ENCODE data around the gene GRHL1.

Gene GRHL1

DNA sequence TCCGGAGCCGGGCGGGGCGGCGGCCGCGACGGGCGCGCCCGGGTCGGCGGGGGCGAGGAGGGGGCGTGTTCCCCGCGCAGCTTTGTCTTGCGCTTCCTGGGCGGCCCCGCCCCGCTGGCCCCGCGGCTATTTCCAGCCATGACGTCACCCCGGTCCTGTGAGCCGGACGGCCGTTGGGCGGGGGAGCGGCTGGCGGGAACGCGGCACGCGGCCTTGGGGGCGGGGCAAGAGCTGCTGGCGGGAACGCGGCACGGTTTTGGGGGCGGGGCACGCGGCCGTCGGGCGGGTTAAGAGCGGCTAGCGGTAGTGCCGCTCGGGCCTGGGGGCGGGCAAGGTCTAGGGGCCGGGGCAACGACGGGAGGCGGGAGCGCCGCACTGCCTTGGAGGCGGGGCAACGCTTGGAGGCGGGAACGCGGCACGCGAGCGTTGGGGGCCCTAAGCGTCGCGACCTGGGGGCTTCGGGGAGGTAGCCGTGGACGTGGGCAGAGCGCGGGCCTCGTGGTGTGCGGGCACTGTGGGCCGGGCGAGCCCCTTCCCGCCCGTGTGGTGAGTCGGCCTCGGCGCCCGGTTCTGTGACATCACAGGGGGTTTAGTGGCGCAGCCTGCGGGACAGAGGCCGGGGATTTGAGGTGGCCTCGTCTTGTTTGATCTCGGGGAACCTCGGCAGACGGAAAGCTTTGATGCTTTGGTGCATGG, 92.6 kb downstream of the GRHL1 start:
- DNase-seq, result peak; percentile 94

DNA sequence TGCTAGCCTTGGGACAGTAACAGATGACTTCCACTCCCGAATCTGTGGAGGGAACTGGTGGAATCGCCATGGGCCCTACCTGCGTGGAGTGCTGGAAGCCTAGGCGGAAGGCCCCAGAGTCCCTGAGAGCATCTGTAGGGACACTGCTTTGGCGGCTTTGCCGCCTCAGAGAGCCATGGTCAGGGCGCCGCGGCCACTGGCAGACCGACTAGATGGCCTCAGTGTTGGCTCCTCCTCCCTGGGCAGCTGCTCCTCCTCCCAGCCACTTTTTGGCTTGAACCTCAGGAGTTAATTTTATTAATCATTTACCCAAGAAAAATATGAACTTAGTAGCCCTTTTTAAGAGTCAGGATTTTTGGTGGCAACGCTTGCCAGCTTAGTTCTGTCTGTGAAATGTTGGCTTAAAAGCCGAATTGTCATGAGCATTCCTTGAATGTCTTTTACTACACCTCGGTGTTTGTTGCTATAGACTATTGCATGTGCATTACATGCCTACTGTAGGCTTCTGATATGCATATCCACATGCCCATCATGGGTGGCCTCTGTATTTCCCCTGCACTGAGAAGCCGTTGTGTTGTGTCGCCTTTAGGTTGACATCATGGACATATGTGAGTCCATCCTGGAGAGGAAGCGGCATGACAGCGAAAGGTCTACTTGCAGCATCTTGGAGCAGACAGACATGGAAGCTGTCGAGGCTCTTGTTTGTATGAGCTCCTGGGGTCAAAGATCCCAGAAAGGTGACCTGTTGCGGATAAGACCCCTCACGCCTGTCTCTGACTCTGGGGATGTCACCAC, 94.3 kb downstream of the GRHL1 start:
- no peak for DNase-seq

DNA sequence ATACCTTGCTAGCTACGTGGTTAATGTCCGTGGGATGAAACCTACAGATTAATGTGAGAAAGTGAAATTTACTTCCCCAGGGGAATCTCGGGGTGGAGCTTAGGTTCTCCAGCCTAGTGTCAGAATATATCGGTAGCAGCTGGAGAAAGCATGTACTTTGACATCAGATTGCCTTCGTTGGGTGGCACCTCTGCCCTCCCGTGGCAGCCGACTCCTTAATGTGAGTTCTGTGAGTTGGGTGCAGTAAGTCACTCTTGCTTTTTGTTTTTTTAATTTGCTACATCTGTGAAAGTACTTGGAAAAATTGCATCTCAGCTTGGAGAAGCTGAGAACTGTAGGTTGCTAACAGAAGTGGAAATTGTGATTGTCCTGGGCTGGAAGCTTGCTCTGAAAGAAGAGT, 95.4 kb downstream of the GRHL1 start:
- no peak for DNase-seq

DNA sequence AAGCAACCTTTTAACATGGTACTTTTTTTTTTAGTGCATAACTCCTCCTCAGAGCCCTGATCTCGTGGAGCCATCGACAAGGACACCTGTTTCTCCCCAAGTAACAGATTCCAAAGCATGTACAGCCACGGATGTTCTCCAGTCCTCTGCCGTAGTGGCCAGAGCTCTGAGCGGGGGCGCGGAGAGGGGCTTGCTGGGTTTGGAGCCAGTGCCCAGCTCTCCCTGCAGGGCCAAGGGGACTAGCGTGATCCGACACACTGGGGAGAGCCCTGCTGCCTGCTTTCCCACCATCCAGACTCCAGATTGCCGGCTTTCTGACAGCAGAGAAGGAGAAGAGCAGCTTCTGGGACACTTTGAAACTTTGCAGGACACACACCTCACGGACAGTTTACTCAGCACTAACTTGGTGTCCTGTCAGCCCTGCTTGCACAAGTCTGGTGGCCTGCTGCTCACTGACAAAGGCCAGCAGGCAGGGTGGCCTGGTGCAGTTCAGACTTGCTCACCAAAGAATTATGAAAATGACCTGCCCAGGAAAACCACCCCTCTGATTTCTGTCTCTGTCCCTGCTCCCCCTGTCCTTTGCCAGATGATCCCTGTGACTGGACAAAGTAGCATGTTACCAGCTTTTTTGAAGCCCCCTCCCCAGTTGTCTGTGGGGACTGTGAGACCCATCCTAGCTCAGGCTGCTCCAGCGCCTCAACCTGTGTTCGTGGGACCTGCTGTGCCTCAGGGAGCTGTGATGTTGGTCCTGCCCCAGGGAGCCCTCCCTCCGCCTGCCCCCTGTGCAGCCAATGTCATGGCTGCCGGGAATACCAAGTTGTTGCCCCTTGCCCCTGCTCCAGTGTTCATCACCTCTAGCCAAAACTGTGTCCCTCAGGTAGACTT, 96.4 kb downstream of the GRHL1 start:
- DNase-seq, result no peak

DNA sequence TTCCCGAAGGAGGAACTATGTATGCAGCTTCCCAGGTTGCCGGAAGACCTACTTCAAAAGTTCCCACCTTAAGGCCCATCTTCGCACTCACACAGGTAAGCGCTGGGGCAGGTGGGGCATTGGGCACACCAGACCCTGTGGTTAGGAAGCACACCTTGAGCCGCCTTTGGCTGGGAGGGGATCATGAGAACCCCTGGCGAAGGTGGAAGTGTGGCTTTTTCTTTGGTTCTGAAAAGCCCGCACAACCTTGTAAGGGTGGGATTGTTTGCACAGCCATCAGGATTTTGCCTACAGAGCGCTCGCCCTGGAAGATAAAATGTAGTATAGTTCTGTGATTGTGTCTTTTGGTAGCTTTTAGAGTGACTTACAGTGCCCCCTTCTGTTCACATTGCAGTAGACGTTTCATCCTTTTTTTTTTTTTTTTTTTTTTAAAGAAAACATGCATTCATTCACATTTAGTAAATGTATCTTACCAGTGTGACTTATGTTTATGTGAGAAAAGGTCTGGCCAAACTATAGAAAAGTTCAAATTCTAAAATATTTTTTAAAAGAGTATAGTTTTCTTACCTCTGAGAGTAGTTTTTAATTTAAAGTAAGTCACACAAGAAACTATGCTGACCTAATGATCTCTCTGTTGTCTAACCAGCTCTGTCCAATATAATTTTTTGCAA, 97.1 kb downstream of the GRHL1 start:
- peak; percentile 82 for DNase-seq

Data from hematopoietic multipotent progenitor cell treated with erythropoietin and hydrocortisone succinate and interleukin-3 and kit ligand, for 4 days (in vitro differentiated cells).